SK-N-SH (cell line): ENCODE data around the gene NAALADL1.

ENCODE experiments used
- CHD2 ChIP-seq: fragments of 150-350 bp; IDR thresholded peaks from 2 replicates; pipeline ENCODE4 v1.6.1; 2018; ENCODE audit warnings: low read length; ENCODE audit not compliant: partially characterized antibody
- EP300 ChIP-seq, 2 experiments: IDR thresholded peaks; 2 replicates each; pipeline versions ENCODE4 v1.4.0 to v1.6.1; 2012; ENCODE audit warnings: borderline replicate concordance in 1 of 2, low read depth in 1 of 2, low read length in 1 of 2
- EZH2phosphoT487 ChIP-seq: fragments of 200-600 bp; sonication (generic); IDR thresholded peaks from 2 replicates; pipeline ENCODE4 v1.6.1; 2017; ENCODE audit warnings: low read depth, mixed run types, mild to moderate bottlenecking, antibody characterized with exemption, moderate library complexity, borderline replicate concordance
- GABPA ChIP-seq: IDR thresholded peaks from 2 replicates; pipeline ENCODE4 v1.4.0; 2012; ENCODE audit warnings: low read depth, mild to moderate bottlenecking
- JUND ChIP-seq: IDR thresholded peaks from 2 replicates; pipeline ENCODE4 v1.4.0; 2012
- NFIC ChIP-seq: IDR thresholded peaks from 2 replicates; pipeline ENCODE4 v1.4.0; 2012; ENCODE audit warnings: borderline replicate concordance
- POLR2AphosphoS5 ChIP-seq: IDR thresholded peaks from 2 replicates; pipeline ENCODE4 v1.6.1; 2012; ENCODE audit warnings: low read depth, low read length
- RAD21 ChIP-seq: IDR thresholded peaks from 2 replicates; pipeline ENCODE4 v1.6.1; 2012; ENCODE audit warnings: mild to moderate bottlenecking, low read length
- SIN3A ChIP-seq: IDR thresholded peaks from 2 replicates; pipeline ENCODE4 v1.6.1; 2012; ENCODE audit warnings: low read depth, mild to moderate bottlenecking, low read length, moderate library complexity, borderline replicate concordance
- SMC3 ChIP-seq: IDR thresholded peaks from 2 replicates; pipeline ENCODE4 v1.6.1; 2012; ENCODE audit warnings: low read depth, low read length, improper control_type of control experiment
- TF ChIP-seq, protein P1 (sequence below): fragments of 200-600 bp; sonication (generic); IDR thresholded peaks from 2 replicates; pipeline ENCODE4 v1.6.1; 2017; ENCODE audit warnings: antibody characterized with exemption, mild to moderate bottlenecking, moderate library complexity
- TF ChIP-seq, protein P2 (sequence below): IDR thresholded peaks from 2 replicates; pipeline ENCODE4 v1.4.0; 2012; ENCODE audit warnings: low read depth
- TF ChIP-seq, protein P3 (sequence below): IDR thresholded peaks from 2 replicates; pipeline ENCODE4 v1.6.1; 2012; ENCODE audit warnings: mild to moderate bottlenecking, low read depth, low read length, moderate library complexity
- TF ChIP-seq, protein P4 (sequence below): fragments of 150-350 bp; IDR thresholded peaks from 2 replicates; pipeline ENCODE4 v1.6.1; 2017; ENCODE audit warnings: antibody characterized with exemption, low read length, low read depth, borderline replicate concordance

DNA sequence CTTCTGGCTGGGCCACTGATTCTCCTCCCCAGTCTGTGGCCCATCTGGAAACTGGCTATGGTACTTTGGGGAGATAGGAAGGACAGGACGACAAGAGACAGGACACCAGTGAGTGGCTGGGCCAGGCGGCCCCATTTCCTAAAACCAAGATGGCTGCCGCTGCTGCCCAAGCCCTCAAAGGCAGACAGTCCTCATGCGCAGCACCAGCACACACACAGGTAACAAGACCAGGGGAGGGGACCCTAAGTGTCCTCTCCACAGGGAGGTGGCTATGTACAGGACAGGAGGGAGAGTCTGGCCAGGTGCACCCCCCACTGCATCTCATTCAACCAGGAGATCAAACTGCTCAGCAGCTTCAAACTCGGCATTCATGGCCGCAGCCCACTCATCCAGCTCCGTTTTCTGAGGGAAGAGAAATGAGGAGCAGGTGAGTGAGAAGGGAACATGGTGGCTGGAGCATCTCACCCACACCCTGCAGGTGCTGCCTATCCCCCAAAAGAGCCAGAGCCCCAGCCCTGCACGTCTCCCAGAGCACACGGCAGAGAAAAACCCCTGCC, 20.5 kb upstream of the NAALADL1 start:
- TF ChIP-seq JUND (no peak), EZH2phosphoT487 (no peak), EP300 (IDR thresholded peaks at IDR 0.05; ENCODE audit: borderline replicate concordance in 1 of 2, low read depth in 1 of 2, low read length in 1 of 2) (no peak), NFIC (no peak), CHD2 (no peak), SMC3 (no peak), SIN3A (no peak), RAD21 (no peak), POLR2AphosphoS5 (no peak), GABPA (no peak)
- TF ChIP-seq, protein P1, sequence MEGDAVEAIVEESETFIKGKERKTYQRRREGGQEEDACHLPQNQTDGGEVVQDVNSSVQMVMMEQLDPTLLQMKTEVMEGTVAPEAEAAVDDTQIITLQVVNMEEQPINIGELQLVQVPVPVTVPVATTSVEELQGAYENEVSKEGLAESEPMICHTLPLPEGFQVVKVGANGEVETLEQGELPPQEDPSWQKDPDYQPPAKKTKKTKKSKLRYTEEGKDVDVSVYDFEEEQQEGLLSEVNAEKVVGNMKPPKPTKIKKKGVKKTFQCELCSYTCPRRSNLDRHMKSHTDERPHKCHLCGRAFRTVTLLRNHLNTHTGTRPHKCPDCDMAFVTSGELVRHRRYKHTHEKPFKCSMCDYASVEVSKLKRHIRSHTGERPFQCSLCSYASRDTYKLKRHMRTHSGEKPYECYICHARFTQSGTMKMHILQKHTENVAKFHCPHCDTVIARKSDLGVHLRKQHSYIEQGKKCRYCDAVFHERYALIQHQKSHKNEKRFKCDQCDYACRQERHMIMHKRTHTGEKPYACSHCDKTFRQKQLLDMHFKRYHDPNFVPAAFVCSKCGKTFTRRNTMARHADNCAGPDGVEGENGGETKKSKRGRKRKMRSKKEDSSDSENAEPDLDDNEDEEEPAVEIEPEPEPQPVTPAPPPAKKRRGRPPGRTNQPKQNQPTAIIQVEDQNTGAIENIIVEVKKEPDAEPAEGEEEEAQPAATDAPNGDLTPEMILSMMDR: no peak
- TF ChIP-seq, protein P2, sequence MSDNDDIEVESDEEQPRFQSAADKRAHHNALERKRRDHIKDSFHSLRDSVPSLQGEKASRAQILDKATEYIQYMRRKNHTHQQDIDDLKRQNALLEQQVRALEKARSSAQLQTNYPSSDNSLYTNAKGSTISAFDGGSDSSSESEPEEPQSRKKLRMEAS: no peak
- TF ChIP-seq, protein P3, sequence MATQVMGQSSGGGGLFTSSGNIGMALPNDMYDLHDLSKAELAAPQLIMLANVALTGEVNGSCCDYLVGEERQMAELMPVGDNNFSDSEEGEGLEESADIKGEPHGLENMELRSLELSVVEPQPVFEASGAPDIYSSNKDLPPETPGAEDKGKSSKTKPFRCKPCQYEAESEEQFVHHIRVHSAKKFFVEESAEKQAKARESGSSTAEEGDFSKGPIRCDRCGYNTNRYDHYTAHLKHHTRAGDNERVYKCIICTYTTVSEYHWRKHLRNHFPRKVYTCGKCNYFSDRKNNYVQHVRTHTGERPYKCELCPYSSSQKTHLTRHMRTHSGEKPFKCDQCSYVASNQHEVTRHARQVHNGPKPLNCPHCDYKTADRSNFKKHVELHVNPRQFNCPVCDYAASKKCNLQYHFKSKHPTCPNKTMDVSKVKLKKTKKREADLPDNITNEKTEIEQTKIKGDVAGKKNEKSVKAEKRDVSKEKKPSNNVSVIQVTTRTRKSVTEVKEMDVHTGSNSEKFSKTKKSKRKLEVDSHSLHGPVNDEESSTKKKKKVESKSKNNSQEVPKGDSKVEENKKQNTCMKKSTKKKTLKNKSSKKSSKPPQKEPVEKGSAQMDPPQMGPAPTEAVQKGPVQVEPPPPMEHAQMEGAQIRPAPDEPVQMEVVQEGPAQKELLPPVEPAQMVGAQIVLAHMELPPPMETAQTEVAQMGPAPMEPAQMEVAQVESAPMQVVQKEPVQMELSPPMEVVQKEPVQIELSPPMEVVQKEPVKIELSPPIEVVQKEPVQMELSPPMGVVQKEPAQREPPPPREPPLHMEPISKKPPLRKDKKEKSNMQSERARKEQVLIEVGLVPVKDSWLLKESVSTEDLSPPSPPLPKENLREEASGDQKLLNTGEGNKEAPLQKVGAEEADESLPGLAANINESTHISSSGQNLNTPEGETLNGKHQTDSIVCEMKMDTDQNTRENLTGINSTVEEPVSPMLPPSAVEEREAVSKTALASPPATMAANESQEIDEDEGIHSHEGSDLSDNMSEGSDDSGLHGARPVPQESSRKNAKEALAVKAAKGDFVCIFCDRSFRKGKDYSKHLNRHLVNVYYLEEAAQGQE: no peak
- TF ChIP-seq, protein P4, sequence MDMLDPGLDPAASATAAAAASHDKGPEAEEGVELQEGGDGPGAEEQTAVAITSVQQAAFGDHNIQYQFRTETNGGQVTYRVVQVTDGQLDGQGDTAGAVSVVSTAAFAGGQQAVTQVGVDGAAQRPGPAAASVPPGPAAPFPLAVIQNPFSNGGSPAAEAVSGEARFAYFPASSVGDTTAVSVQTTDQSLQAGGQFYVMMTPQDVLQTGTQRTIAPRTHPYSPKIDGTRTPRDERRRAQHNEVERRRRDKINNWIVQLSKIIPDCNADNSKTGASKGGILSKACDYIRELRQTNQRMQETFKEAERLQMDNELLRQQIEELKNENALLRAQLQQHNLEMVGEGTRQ: no peak
